ENCODE results near the gene ATP5F1B.

Gene ATP5F1B

GRCh38 chr12:56644654-56645053 lies 1.1 kb downstream of the ATP5F1B start:
- TF ChIP-seq, protein P1, sequence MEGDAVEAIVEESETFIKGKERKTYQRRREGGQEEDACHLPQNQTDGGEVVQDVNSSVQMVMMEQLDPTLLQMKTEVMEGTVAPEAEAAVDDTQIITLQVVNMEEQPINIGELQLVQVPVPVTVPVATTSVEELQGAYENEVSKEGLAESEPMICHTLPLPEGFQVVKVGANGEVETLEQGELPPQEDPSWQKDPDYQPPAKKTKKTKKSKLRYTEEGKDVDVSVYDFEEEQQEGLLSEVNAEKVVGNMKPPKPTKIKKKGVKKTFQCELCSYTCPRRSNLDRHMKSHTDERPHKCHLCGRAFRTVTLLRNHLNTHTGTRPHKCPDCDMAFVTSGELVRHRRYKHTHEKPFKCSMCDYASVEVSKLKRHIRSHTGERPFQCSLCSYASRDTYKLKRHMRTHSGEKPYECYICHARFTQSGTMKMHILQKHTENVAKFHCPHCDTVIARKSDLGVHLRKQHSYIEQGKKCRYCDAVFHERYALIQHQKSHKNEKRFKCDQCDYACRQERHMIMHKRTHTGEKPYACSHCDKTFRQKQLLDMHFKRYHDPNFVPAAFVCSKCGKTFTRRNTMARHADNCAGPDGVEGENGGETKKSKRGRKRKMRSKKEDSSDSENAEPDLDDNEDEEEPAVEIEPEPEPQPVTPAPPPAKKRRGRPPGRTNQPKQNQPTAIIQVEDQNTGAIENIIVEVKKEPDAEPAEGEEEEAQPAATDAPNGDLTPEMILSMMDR (conservative IDR thresholded peaks at IDR 0.05; ENCODE audit: low read depth, low read length): no peak
- DNase-seq (ENCODE audit: low read depth): peak; percentile 52
- peak overlapping the region; percentile 100 for H3K4me3 ChIP-seq (ENCODE audit: low read depth, low read length)

GRCh38 chr12:56641219-56641618 lies 4.6 kb downstream of the ATP5F1B start:
- TF ChIP-seq, protein P1 (conservative IDR thresholded peaks at IDR 0.05; ENCODE audit: low read depth, low read length): no peak
- DNase-seq (ENCODE audit: low read depth): no peak
- no peak overlapping the region for H3K4me3 ChIP-seq (ENCODE audit: low read depth, low read length)

DNA sequence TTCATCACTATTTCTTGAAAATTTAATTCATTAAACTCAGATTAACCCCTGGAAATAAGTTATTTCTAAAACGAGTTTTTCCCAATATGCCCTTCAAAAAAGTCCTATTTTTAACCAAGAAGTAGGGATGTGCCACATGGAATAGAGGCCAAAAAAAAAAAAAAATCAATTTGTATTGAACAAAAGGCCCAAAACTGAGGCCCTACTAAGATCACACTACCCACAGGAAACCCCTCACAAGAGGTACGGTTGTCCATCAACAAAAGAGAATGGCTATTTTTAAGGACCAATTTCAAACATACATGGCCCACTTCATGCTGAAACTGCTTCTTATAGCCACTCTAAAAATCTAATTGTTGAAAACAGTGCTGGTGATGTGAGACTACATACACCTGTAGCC lies 8.2 kb downstream of the ATP5F1B start:
- H3K4me3 ChIP-seq (ENCODE audit: low read depth, low read length): no peak overlapping the region
- TF ChIP-seq, protein P1 (conservative IDR thresholded peaks at IDR 0.05; ENCODE audit: low read depth, low read length): no peak
- no peak for DNase-seq (ENCODE audit: low read depth)

GRCh38 chr12:56636675-56637540 lies 8.9 kb downstream of the ATP5F1B start:
- TF ChIP-seq, protein P1 (conservative IDR thresholded peaks at IDR 0.05; ENCODE audit: low read depth, low read length): peak; percentile 74
- peak overlapping the region; percentile 84 for H3K4me3 ChIP-seq (ENCODE audit: low read depth, low read length)

DNA sequence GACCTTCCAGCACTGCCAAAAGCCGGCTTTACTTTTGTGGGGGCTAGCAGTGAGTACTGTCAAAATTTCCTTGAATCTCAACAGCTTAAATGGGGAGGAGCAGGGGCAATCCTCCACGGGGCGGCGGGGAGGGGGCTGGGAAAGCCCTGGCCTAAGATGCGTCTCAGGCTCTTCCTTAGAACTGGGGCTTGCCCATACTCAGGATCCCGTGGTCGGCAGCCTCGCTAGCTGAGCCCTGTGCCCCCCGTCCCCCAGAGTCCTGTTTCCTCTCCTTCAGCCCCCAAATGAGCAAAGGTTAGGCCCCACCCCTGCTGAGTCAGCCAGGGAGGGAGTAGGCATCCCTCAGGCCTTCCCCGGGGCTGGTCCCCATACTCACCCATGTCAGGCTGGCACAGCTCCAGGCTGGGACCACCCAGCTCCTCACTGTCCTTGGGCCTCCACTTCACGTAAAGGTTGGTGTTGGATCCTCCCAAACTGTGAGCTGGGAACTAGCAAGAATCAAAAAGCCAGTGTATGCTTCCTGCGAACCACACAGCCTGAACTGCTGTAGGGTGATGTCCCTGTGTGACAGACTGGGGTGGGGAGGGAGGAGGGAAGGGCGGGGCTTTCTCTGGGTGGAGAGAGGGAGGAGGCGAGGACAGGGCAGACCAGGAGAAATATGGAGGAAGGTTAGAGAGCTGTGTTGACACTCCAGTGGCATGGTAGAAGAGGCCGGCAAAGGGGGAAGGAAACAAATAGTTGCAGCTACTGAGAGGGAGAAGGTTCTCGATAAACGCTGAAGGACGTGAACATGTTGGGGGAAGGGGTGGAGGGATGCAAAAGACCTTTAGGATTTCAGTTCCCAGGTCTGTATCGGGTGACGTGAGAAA lies 9.7 kb downstream of the ATP5F1B start:
- TF ChIP-seq, protein P1 (conservative IDR thresholded peaks at IDR 0.05; ENCODE audit: low read depth, low read length): no peak
- DNase-seq (ENCODE audit: low read depth): peak; percentile 92
- H3K4me3 ChIP-seq (ENCODE audit: low read depth, low read length): peak overlapping the region; percentile 84

More at GRCh38 chr12:56636675-56637540, 8.9 kb downstream of the ATP5F1B start:
- peak; percentile 100 for DNase-seq (ENCODE audit: low read depth)

DNA sequence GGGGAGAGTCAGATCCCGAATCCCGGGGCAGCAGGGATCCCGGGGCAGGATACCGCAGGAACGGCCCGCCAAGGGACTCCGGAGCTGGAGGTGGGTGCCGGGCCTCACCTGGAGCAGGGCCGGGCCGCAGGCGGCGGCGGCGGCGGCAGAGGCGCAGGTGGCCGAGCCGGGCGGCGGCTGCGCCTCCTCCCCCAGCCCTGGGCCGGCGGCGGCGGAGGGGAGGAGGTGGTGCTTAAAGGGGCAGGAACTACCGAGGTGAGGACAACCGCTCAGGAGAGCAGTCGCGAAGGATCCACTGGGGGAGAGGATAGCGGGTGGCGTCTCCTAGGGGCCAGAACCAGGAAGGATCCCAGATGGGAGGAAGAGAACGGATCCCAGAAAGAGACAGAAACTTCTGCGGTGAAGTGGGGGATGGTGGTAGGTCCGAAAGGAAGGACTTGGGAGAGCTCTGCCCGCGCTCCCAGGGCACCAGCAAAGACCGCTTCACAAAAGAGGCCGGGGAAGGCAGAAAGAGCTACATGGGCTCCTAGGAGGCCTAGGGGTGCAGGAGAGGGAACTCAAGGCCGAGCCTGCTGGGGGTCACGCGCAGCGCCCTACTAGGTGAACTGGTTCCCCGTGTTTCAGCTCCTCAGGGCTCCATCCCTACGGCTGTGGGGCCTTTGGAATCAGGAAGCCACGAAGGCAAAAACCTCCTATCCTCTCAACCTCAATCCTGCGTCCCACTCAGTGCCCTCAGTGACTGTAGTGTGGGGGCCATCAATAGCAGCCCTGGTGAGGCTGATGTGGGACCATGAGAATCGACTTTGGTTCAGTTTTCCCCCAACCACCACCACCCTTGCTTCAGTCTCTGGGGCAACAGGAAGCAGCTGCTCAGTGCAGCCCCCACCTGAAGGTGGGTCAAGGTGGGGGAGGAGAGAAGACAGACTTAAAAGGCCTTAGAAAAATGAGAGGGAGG lies 10.7 kb downstream of the ATP5F1B start:
- TF ChIP-seq, protein P1 (conservative IDR thresholded peaks at IDR 0.05; ENCODE audit: low read depth, low read length): peak; percentile 67
- H3K4me3 ChIP-seq (ENCODE audit: low read depth, low read length): peak overlapping the region; percentile 84
- peak; percentile 87 for DNase-seq (ENCODE audit: low read depth)

Data from choroid plexus epithelial cell (primary cell).